ENCODE measurements around the gene FAM162A. TPM values are rescaled to one million over a fixed set of nuclear protein-coding genes. Genes with fewer than 3 reads are reported as not detected.
"Not testable (repeated sequence)": the region's sequence is repeated elsewhere in the genome, so short reads cannot be mapped to it uniquely, and the experiment has no call there.

Gene FAM162A
- polyA plus RNA-seq, 3 donors from 2014 or later, result 49.0 to 65.6 (median 63.9) TPM

DNA sequence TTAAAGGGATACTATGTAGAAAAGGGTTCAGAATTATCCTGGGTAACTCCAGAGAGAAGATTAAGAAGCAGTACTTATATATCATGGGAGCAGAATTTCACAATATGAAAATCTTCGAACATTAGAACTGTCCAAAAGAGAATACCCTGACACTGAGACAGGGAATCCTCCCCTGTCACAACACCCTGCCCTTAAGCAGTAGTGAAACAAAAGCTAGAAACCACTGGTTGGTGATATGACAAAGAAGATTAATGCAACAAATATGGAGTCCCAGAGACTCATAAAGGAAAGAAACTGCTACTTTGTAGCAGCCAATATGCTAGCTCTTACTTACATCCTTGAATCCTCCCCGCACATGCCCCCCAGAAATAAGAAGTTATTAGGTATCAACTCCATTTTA, 19.5 kb upstream of the FAM162A start:
- H3K4me3 Mint-ChIP-seq, result no peak overlapping the region
- no peak overlapping the region for H3K27ac Mint-ChIP-seq
- DNase-seq, result no peak
- H3K36me3 Mint-ChIP-seq, result peaks cover 16 to 26% (median 21%) of the 10 kb centered on the region in 3 donors
- no peaks in the 10 kb centered on the region for H3K9me3 Mint-ChIP-seq
- no peaks in the 10 kb centered on the region for H3K4me1 Mint-ChIP-seq
- no peaks in the 10 kb centered on the region for H3K27me3 Mint-ChIP-seq (ENCODE audit: low read depth in 3 of 3)

DNA sequence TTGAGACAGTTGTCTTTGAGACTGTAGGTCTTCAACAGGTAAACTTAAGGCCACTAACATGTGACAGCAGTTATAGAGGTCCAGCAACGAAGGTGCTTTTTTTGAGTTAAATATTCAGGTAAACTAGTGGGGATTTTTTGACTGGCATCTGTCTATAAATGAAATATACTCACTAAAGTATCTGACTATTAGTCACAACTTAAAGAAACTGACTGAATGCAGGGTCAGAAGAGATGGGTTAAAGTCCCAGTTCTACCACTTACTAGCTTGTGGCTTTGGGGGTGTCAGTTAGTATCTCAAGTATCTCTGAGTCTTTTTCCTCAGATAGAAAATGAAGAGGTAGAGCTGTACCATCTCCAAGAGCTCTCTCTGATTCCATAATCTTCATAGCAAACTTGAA, 18.9 kb upstream of the FAM162A start:
- no peaks in the 10 kb centered on the region for H3K27me3 Mint-ChIP-seq (ENCODE audit: low read depth in 3 of 3)
- H3K9me3 Mint-ChIP-seq, result no peaks in the 10 kb centered on the region
- no peak overlapping the region for H3K27ac Mint-ChIP-seq
- no peak overlapping the region for H3K4me3 Mint-ChIP-seq
- peaks cover 16 to 26% (median 21%) of the 10 kb centered on the region in 3 donors for H3K36me3 Mint-ChIP-seq
- no peak for DNase-seq
- no peaks in the 10 kb centered on the region for H3K4me1 Mint-ChIP-seq

DNA sequence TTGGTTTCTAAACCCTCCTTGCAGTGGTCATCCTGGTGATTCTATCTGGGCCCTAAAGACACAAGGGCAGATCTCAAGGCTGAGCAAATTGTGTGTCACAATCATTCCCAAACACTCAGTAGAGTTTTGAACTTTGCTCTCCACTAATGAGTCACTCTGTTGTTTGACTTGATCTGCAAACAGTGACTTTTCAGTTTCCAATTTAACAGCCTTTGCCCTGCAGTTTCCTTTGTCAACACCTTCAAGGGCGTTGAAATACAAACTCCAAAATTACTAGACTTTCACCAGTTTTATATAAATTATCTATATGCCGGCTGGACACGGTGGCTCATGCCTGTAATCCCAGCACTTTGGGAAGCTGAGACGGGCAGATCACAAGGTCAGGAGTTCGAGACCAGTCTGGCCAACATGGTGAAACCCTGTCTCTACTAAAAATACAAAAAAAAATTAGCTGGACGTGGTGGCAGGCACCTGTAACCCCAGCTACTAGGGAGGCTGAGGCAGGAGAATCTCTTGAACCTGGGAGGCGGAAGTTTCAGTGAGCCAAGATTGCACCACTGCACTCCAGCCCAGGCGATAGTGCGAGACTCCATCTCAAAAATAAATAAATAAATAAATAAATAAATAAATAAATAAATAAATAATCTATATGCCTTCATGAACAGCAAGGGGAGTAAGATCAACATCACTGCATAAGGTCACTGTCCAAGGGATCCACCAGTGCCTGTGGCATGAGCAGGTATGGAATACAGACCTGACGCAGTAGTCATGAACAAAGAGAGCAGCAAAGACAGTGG, 18.2 kb upstream of the FAM162A start:
- not testable (repeated sequence) for DNase-seq; H3K4me1 Mint-ChIP-seq; H3K4me3 Mint-ChIP-seq; H3K27ac Mint-ChIP-seq; H3K27me3 Mint-ChIP-seq (ENCODE audit: low read depth in 3 of 3); H3K9me3 Mint-ChIP-seq
- H3K36me3 Mint-ChIP-seq, result peaks cover 12 to 23% (median 21%) of the 10 kb centered on the region in 3 donors

DNA sequence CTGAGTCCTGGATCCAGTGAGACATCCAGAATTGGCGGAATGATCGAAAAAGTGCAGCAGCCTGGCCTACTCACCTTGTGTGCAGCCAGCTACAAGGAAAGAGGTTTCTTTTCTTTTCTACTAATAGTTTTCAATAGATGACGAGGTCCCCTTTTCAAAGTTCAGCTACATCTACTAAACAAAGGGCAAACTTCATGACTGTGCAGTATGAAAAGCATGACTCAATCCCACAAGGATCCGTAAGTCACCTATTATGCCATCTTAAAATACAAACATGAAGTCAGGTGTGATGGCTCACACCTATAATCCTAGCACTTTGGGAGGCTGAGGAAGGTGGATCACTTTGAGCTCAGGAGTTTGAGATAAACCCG, 17.6 kb upstream of the FAM162A start:
- H3K4me1 Mint-ChIP-seq, result no peaks in the 10 kb centered on the region
- H3K27ac Mint-ChIP-seq, result no peak overlapping the region
- no peak for DNase-seq
- H3K4me3 Mint-ChIP-seq, result no peak overlapping the region
- H3K27me3 Mint-ChIP-seq (ENCODE audit: low read depth in 3 of 3), result no peaks in the 10 kb centered on the region
- peaks cover 16 to 26% (median 24%) of the 10 kb centered on the region in 3 donors for H3K36me3 Mint-ChIP-seq
- no peaks in the 10 kb centered on the region for H3K9me3 Mint-ChIP-seq

DNA sequence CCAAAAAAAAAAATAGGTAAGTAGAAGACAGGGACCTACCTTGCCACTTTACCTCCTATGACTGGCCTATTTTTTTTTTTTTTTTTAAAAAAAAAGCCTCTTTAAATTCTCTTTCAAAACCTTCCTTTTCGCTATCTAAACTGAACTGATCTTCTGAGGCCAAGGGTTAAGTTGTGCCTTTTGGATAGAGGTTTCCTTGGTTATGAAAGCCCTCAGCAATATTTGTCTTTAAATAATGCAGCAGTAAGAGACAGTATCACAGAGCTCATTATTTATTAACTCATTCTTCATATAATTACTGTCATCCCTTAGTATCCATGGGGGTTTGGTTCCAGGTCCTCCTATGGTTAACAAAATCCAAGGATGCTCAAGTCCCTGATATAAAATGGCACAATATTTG, 9.9 kb upstream of the FAM162A start:
- no peaks in the 10 kb centered on the region for H3K4me1 Mint-ChIP-seq
- peak overlapping the region in 1 of 6 donors; percentile 16 for H3K27ac Mint-ChIP-seq
- DNase-seq, result no peak
- no peak overlapping the region for H3K4me3 Mint-ChIP-seq
- H3K27me3 Mint-ChIP-seq (ENCODE audit: low read depth in 3 of 3), result no peaks in the 10 kb centered on the region
- H3K36me3 Mint-ChIP-seq, result peaks cover 4 to 16% (median 5%) of the 10 kb centered on the region in 3 donors
- no peaks in the 10 kb centered on the region for H3K9me3 Mint-ChIP-seq

DNA sequence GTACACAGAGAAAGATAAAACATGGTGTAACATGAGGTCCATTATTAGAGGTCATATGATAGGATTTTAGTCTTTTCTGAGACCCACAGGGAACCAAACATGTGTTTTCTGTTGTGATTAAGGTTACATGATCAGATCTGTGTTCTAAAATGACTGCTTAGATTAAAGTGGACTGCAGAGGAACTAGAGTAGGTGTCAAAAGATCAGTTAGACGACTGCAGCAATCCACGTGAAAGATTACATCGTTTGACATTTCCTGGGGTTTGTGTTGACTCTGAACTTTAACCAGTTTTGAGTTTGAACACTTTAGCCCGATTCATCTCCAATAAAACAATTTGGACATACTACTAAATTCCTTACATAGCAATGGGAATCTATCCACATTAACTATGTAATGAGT, 6.0 kb upstream of the FAM162A start:
- H3K27me3 Mint-ChIP-seq (ENCODE audit: low read depth in 3 of 3), result no peaks in the 10 kb centered on the region
- H3K27ac Mint-ChIP-seq, result no peak overlapping the region
- H3K4me3 Mint-ChIP-seq, result no peak overlapping the region
- DNase-seq, result no peak
- H3K36me3 Mint-ChIP-seq, result peaks cover 0 to 9% (median 0%) of the 10 kb centered on the region in 3 donors
- peaks cover 10 to 17% of the 10 kb centered on the region in 2 donors for H3K4me1 Mint-ChIP-seq
- no peaks in the 10 kb centered on the region for H3K9me3 Mint-ChIP-seq

DNA sequence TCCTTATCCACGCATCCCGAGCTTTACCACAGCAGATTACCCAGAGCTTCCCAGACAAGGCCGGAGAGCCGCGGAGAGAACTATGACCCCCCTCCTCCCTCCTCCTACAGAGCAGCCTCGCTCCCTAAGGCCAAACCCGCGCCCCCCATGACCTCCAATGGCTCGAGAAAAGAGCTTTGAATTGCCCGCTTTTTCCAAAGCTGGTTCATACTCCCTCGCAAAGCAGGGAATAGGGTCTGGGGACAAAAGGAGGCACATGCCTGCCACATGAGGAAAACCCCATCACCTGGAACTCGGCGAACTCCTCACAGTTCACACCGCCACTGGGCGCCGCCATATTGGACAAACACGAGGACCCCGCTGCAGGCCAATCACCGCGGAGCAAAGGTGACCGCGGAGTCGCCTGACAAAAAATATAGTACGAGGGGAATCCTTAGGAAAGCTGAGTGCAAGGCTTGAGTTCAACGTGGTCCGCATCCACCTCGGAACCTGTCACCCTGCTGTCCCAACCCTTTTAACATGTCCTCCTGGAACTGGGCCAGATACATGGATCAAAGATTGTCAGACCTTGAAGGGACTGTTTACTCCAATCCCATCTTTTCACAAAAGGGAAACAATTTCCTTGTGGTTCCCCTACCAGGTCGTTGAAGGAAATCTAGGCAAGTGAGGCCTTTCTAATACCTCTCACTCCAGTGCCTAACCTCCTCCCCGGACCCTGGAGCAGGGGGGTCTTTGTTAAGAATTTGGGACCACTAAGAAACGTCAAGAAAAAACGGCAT, 905 bp upstream of the FAM162A start, which contains the start of gene MIX23:
Gene MIX23, minus strand, starts transcription at position 344 of the 779 bp plus-strand sequence. Its CDS starts 7 bp downstream, at position 337.
- Mint-ChIP-seq H3K9me3 (no peaks in the 10 kb centered on the region), H3K4me3 (peak within 1 kb of the TSS; percentile 90 to 97 (median 94)), H3K36me3 (peaks cover 0 to 4% (median 4%) of the 10 kb centered on the region in 3 donors), H3K4me1 (peaks cover 25 to 42% of the 10 kb centered on the region in 2 donors), H3K27me3 (ENCODE audit: low read depth in 3 of 3) (peaks cover 0 to under 1% (median 0%) of the 10 kb centered on the region in 3 donors), H3K27ac (peak within 1 kb of the TSS; percentile 77 to 96 (median 93))
- peak; percentile 79 to 80 (median 79) for DNase-seq

DNA sequence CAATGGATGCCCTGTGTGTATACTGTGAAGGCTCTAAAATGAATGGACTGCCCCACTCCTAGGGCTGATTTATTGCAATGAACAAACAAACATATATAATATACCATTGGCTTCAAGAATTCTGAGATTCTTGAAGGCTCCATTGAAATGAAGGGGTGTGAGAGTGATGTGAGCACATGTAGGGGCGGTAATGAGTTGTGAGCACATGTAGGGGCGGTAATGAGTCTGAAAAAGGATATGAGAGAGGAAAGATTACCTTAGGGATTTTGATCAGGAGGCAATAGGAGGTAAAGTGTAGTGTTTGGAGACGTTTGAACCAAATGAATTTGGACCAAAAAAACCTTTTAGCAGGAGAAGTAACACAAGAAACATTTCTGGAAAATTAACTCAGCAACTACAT, 3.7 kb downstream of the FAM162A start:
- Mint-ChIP-seq H3K27ac (no peak overlapping the region), H3K4me1 (peaks cover 18 to 28% of the 10 kb centered on the region in 2 donors), H3K4me3 (no peak overlapping the region), H3K27me3 (ENCODE audit: low read depth in 3 of 3) (peaks cover 0 to 5% (median 0%) of the 10 kb centered on the region in 3 donors), H3K9me3 (no peaks in the 10 kb centered on the region), H3K36me3 (peaks cover 0 to 8% (median 4%) of the 10 kb centered on the region in 3 donors)
- no peak for DNase-seq

DNA sequence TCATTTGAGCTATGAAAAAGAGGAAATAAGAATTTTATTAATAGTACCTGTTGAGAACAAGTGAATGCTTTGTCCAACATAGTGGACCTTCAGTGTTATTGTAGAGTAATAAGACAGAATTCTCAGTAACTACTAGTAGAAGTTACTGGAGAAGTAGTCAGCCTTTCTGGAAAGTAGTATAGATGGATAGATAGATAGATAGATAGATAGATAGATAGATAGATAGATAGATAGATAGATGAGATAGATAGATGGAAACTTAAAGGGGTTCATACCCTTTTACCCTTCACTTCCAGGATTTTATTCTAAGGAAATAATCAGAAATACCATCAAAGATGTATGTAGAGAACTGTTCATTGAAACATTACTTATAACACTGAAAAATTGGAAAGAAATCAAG, 5.2 kb downstream of the FAM162A start:
- no peak overlapping the region for H3K4me3 Mint-ChIP-seq
- peaks cover 0 to 8% (median 4%) of the 10 kb centered on the region in 3 donors for H3K36me3 Mint-ChIP-seq
- DNase-seq, result no peak
- H3K27ac Mint-ChIP-seq, result no peak overlapping the region
- H3K4me1 Mint-ChIP-seq, result peaks cover 7 to 17% of the 10 kb centered on the region in 2 donors
- no peaks in the 10 kb centered on the region for H3K9me3 Mint-ChIP-seq
- peaks cover 0 to 5% (median 0%) of the 10 kb centered on the region in 3 donors for H3K27me3 Mint-ChIP-seq (ENCODE audit: low read depth in 3 of 3)

DNA sequence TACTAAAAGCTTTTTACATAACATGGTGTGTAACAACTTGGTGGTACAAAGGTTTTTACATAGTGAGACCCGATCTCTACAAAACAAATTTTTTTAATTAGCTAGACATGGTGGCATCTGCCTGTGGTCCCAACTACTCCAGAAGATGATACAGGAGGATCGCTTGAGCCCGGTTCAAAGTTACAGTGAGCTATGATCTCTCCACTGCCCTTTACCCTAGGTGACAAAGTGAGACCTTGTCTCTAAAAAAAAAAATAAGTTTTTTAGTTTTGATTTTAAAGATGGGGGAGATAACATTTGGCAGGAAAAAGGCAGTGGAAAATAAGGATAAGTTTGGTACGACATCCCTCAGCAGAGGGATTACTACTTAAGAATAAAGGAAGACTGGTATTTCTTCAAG, 5.9 kb downstream of the FAM162A start:
- no peak overlapping the region for H3K4me3 Mint-ChIP-seq
- peaks cover 1 to 11% of the 10 kb centered on the region in 2 donors for H3K4me1 Mint-ChIP-seq
- no peak for DNase-seq
- H3K27ac Mint-ChIP-seq, result no peak overlapping the region
- H3K27me3 Mint-ChIP-seq (ENCODE audit: low read depth in 3 of 3), result peaks cover 0 to 6% (median 0%) of the 10 kb centered on the region in 3 donors
- no peaks in the 10 kb centered on the region for H3K9me3 Mint-ChIP-seq
- H3K36me3 Mint-ChIP-seq, result peaks cover 0 to 8% (median 4%) of the 10 kb centered on the region in 3 donors

DNA sequence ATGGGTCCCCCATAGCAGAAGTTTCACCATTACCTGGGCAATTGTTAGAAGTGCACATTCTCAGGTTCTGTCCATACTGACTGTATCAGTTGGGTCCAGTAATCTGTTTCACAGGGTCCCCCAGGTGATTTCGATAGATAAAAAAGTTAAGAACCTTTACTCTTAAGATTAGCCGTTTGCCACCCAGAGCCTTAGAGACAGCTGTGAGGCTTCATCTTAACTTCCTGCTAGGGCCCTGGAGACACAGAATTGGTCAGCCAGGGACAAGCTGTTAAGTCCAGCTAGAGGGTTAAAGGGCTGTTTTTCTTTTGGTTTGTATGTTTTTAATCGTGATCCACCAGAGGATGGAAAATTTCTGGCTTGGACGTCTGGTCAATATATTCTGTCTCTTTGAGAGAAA, 6.7 kb downstream of the FAM162A start:
- no peaks in the 10 kb centered on the region for H3K9me3 Mint-ChIP-seq
- peaks cover 0 to 6% (median 0%) of the 10 kb centered on the region in 3 donors for H3K27me3 Mint-ChIP-seq (ENCODE audit: low read depth in 3 of 3)
- no peak for DNase-seq
- no peak overlapping the region for H3K4me3 Mint-ChIP-seq
- peaks cover 0 to 8% (median 4%) of the 10 kb centered on the region in 3 donors for H3K36me3 Mint-ChIP-seq
- no peak overlapping the region for H3K27ac Mint-ChIP-seq
- H3K4me1 Mint-ChIP-seq, result peaks cover 0 to 3% of the 10 kb centered on the region in 2 donors

DNA sequence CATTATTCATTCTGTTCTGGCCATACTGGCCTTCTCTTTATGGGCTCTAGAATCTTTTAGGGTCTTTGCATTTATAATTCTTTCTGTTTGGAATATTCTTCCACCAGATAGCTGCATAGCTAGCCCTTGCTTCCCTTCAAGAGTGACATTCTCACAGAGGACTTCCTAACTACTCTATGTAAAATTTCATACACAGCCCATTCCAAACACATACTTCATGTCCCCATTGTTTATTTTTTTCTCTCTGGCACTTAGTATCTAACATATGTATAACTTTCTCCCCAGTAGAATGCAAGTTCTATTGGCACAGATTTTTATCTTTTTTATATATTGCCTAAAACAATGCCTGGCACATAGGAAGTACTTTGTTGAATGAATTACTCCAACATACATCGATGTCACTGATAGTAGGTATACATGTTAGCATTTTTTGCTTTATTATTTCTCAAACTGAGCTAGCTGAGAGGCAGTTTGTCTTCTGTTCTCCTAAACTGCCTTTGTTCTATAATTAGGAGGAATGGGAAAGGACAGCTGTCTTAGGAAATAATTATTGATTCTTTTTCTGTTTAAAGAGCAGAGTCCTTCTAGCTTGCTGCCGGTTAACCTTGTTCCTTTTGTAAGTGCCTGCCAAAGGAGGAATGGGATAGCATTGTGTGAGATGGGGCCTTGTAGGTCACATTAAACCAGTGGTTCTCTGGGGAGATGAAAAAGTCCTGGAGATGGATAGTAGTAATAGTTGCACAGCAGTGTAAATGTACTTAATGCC, 7.9 kb downstream of the FAM162A start:
- Mint-ChIP-seq H3K27me3 (ENCODE audit: low read depth in 3 of 3) (peaks cover 0 to 6% (median 0%) of the 10 kb centered on the region in 3 donors), H3K4me3 (no peak overlapping the region), H3K36me3 (peaks cover 0 to 8% (median 4%) of the 10 kb centered on the region in 3 donors), H3K9me3 (no peaks in the 10 kb centered on the region), H3K4me1 (no peaks in the 10 kb centered on the region), H3K27ac (no peak overlapping the region)
- no peak for DNase-seq
